Measurements from ENCODE around the gene EXOC4. TPM values are rescaled to one million over a fixed set of nuclear protein-coding genes. Genes with fewer than 3 reads are reported as not detected.

Gene EXOC4
- total and polyA plus RNA-seq, 2 of the 8 experiments (the other 6 are each of a cell fraction or from before 2014, with no cell fraction given), result 27.0 to 67.3 TPM

DNA sequence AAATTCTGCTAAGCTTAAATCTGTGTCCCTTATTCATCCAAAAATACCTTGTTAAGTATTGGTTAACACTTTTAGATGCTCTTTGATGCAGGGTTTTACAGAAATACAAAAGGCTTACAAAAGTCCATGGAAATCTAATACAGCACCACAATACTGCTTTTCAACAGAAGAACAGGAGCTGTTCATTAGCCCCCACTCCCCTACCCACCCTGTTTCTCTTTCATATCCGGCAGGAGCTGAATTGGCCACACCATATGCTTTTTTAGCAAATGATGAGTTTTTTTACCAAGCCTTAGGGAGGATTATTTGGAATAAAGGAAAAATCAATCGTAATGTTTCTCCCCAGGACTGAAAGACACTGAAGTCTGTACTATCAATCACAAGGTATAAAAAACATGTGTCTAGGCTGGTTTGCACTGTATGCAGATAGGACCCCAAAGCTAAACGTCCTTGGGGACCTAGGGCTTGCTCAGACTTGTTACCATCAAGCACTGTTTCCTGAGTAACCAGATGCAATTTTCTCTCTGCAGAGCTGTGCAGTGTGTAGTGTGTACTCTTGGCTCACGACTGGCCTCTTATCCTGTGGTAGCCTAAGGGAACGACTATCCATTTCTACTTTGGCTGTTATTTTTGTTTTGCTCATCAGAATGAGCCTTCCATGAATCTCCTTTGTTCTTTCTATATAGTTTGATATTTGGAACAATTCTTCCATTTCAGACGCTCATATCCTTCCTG, 731.0 kb downstream of the EXOC4 start (continued):
- TF ChIP-seq CEBPB (IDR thresholded peaks at IDR 0.05; ENCODE audit: low read depth, low read length), result no peak
- no peak for TF ChIP-seq KDM5A (IDR thresholded peaks at IDR 0.05; ENCODE audit: low read length)
- no peak for TF ChIP-seq ASH2L (IDR thresholded peaks at IDR 0.05; ENCODE audit: low read length)
- no peak for TF ChIP-seq FOSL1 (IDR thresholded peaks at IDR 0.05; ENCODE audit: insufficient read depth, low read depth, low read length)
- TF ChIP-seq SP1 (IDR thresholded peaks at IDR 0.05; ENCODE audit: low read depth, low read length), result no peak
- TF ChIP-seq BACH1 (IDR thresholded peaks at IDR 0.05; ENCODE audit: low read length), result no peak
- no peak for TF ChIP-seq NANOG (IDR thresholded peaks at IDR 0.05; ENCODE audit: insufficient read depth, low read depth, low read length, poor library complexity, severe bottlenecking)
